Heart left ventricle (tissue), 16 donors: ENCODE measurements around the gene HDAC5. TPM values are rescaled to one million over a fixed set of nuclear protein-coding genes. Genes with fewer than 3 reads are reported as not detected.

Experiments used
- ATAC-seq, 4 donors: fragments of 200-7000 bp; cut with Tn5 transposase; one replicate each; pipeline ENCODE4 v1.9.1; 2020 to 2022; ENCODE audit warnings: moderate library complexity in 4 of 4, mild to moderate bottlenecking in 3 of 4, moderate number of reproducible peaks in 1 of 4
- DNase-seq, 5 donors: peaks; one replicate each; pipeline ENCODE4 v3.0.0-alpha.2; 2020
- H3K27ac ChIP-seq, 12 donors: fragments of 200-600 bp; sonication (generic) in 4 of 12; one replicate each; pipeline versions ENCODE4 v1.5.0 to v1.8.0; 2016 to 2022; ENCODE audit warnings: mild to moderate bottlenecking in 2 of 12
- H3K27me3 ChIP-seq, 9 donors: fragments of 200-600 bp; sonication (generic) in 2 of 9; one replicate each; pipeline versions ENCODE4 v1.5.1 to v1.8.0; 2016 to 2022; ENCODE audit warnings: mild to moderate bottlenecking in 3 of 9
- H3K36me3 ChIP-seq, 9 donors: fragments of 200-600 bp; sonication (generic) in 2 of 9; one replicate each; pipeline versions ENCODE4 v1.5.0 to v1.8.0; 2018 to 2022; ENCODE audit warnings: mild to moderate bottlenecking in 2 of 9
- H3K4me1 ChIP-seq, 12 donors: fragments of 200-600 bp; sonication (generic) in 4 of 12; one replicate each; pipeline versions ENCODE4 v1.5.0 to v1.8.0; 2016 to 2022; ENCODE audit warnings: mild to moderate bottlenecking in 3 of 12
- H3K4me3 ChIP-seq, 12 donors: fragments of 200-600 bp; sonication (generic) in 4 of 12; one replicate each; pipeline versions ENCODE4 v1.5.0 to v1.8.0; 2017 to 2022; ENCODE audit warnings: mild to moderate bottlenecking in 9 of 12, moderate library complexity in 4 of 12
- H3K9me3 ChIP-seq, 12 donors: fragments of 200-600 bp; sonication (generic) in 4 of 12; one replicate each; pipeline versions ENCODE4 v1.5.0 to v1.8.0; 2016 to 2022; ENCODE audit warnings: mild to moderate bottlenecking in 1 of 12
- CTCF ChIP-seq, 12 donors: fragments of 200-600 bp; sonication (generic) in 4 of 12; IDR thresholded peaks; one replicate each; pipeline versions ENCODE4 v1.5.0 to v1.8.0; 2018 to 2022; ENCODE audit warnings: antibody characterized with exemption in 12 of 12, mild to moderate bottlenecking in 5 of 12
- POLR2A ChIP-seq, 2 donors: fragments of 450-650 bp; IDR thresholded peaks; one replicate each; pipeline ENCODE4 v1.6.1; 2017; ENCODE audit warnings: antibody characterized with exemption in 2 of 2, mild to moderate bottlenecking in 2 of 2, moderate library complexity in 2 of 2
- WGBS, 4 donors: extraction: QIAGEN DNeasy Blood & Tissue Kit in 2 of 4; methylation state at CpG; one replicate each; pipeline versions ENCODE4 v1.1.5 to v1.1.7; 2013 to 2018; 5-methylcytosine and 5-hydroxymethylcytosine counted together
- intact Hi-C, 10 donors: fragments of 100-400 bp; cut with DNase I; formaldehyde crosslinking; loops; one replicate each; pipeline versions ENCODE4 v1.11.1 to v1.14.2; 2022
- polyA plus RNA-seq, 2 donors: library from polyadenylated mRNA; stranded (reverse); fragments of 200-250 nt; gene quantifications; one replicate each; pipeline ENCODE4 v1.2.3, GENCODE V29; 2013
- total RNA-seq, 9 donors: library from RNA; depleted of rRNA in 2 of 9; stranded (reverse); fragments of >200 nt in 2 of 9; fragmentation: NEBNext Ultra II Directional in 3 of 9; extraction: Animal tissue kit (Norgen Biotek cat#: 25700) in 3 of 9; gene quantifications; one replicate each; pipeline versions ENCODE4 v1.1.0 to v1.2.4, GENCODE V29; 2016 to 2023
- donor health status: ischemic (EF 13 %, LVEDD 7.1; RV severe dilation, severe dysfunction).
- donor health status: healthy with polysubstance abuse.
- donor health status: DM: no; HTN: yes; CAD: no.
- donor health status: DM: no; HTN: no; CAD: no.
- donor health status: ischemic (EF 25% LVEDD 6.9; RV normal size, moderate dysfunction).
- donor health status: ischemic (EF 25% LVEDD 5.7; RV mildly dilated, moderate dysfunction).
- donor health status: healthy.
- donor health status: DM: yes; HTN: yes; CAD: no.
- donor health status: ischemic (EF 35%, LVEDD 5.7; RV mildly dilated, moderate dysfunction).
- donor health status: nonischemic (EF 11% LVEDD 7.7; RV severe dilation, severe dysfunction).
- donor health status: DM: yes; HTN: yes; CAD: no.
- donor health status: PGD.
- donor health status: ischemic (EF 29% LVEDD 5.4; RV normal size, mild dysfunction).
- donor health status: nonischemic (EF 23%, LVEDD 6.1; RV moderate dilation, normal function).

Gene HDAC5
- total and polyA plus RNA-seq, 11 donors: 54.6 to 283 (median 70.1) TPM

- Histone ChIP-seq H3K4me3 (no peak overlapping the region), H3K4me1 (peaks cover 3 to 37% (median 18%) of the 10 kb centered on the region in 12 donors), H3K9me3 (no peaks in the 10 kb centered on the region), H3K27me3 (no peaks in the 10 kb centered on the region), H3K36me3 (peaks cover 0 to 37% (median 26%) of the 10 kb centered on the region in 9 donors), H3K27ac (no peak overlapping the region)
- 92 to 97% (median 94%) methylated on average over 4 of the region's 4 CpGs for WGBS, 4 donors
- DNase-seq (no peak), ATAC-seq (no peak)
- TF ChIP-seq CTCF (IDR thresholded peaks at IDR 0.05): no peak
- no peak for TF ChIP-seq POLR2A (IDR thresholded peaks at IDR 0.05)
- intact Hi-C loops: loop anchor here in 2 of 10 donors (10.0 kb wide), 1 partner anchor 101 kb away; the partner anchor contains the start of gene PPY (in 2 of the 2)
These were observed 78.0 kb downstream of the HDAC5 start for GRCh38 chr17:44045486-44045885.

- Histone ChIP-seq H3K4me1 (peaks cover 3 to 47% (median 27%) of the 10 kb centered on the region in 12 donors), H3K4me3 (no peak overlapping the region), H3K27ac (peak overlapping the region in 5 of 12 donors; percentile 41 to 80 (median 55)), H3K27me3 (no peaks in the 10 kb centered on the region), H3K9me3 (no peaks in the 10 kb centered on the region), H3K36me3 (peaks cover 0 to 28% (median 18%) of the 10 kb centered on the region in 9 donors)
- intact Hi-C loops: loop anchor here in 6 of 10 donors (5.0 to 10.0 kb wide), 3 partner anchors 37 to 102 kb away; partner anchors contain the start of gene PPY (in 5 of the 6)
- WGBS, 4 donors: 53 to 74% (median 69%) methylated on average over 1 of the region's 1 CpG
- DNase-seq (no peak), ATAC-seq (no peak)
- TF ChIP-seq CTCF (IDR thresholded peaks at IDR 0.05): no peak
These were observed 79.4 kb downstream of the HDAC5 start for GRCh38 chr17:44044071-44044470.

- Histone ChIP-seq H3K4me3 (no peak overlapping the region), H3K9me3 (no peaks in the 10 kb centered on the region), H3K27ac (peak overlapping the region in 7 of 12 donors; percentile 25 to 80 (median 52)), H3K4me1 (peaks cover 3 to 52% (median 30%) of the 10 kb centered on the region in 12 donors), H3K36me3 (peaks cover 0 to 28% (median 16%) of the 10 kb centered on the region in 9 donors), H3K27me3 (no peaks in the 10 kb centered on the region)
- ATAC-seq (peak in 3 of 4 donors; percentile 17 to 79 (median 43)), DNase-seq (peak in 1 of 5 donors; percentile 39)
- TF ChIP-seq POLR2A (IDR thresholded peaks at IDR 0.05) (no peak), CTCF (IDR thresholded peaks at IDR 0.05) (no peak)
- WGBS, 4 donors: 37 to 55% (median 48%) methylated on average over 4 of the region's 4 CpGs
- intact Hi-C loops: loop anchor here in 7 of 10 donors (2.0 to 10.0 kb wide), 4 partner anchors 36 to 101 kb away; partner anchors contain the start of gene PPY (in 5 of the 7)
These were observed 80.2 kb downstream of the HDAC5 start for GRCh38 chr17:44043272-44043696.

GRCh38 chr17:44039829-44040635 lies 83.4 kb downstream of the HDAC5 start:
- TF ChIP-seq CTCF (IDR thresholded peaks at IDR 0.05) (no peak), POLR2A (IDR thresholded peaks at IDR 0.05) (no peak)
- Histone ChIP-seq H3K27me3 (no peaks in the 10 kb centered on the region), H3K9me3 (no peaks in the 10 kb centered on the region), H3K4me3 (no peak overlapping the region), H3K36me3 (peaks cover 0 to 39% (median 31%) of the 10 kb centered on the region in 9 donors), H3K27ac (peak overlapping the region in 7 of 12 donors; percentile 7 to 65 (median 43)), H3K4me1 (peaks cover 3 to 64% (median 32%) of the 10 kb centered on the region in 12 donors)
- ATAC-seq (peak in 2 of 4 donors; percentile 21 to 36), DNase-seq (no peak)
- intact Hi-C loops: loop anchor here in 9 of 10 donors (2.0 to 10.0 kb wide), 5 partner anchors 33 to 98 kb away; partner anchors contain the start of gene PPY (in 5 of the 9)
- WGBS, 4 donors: 48 to 58% (median 54%) methylated on average over 6 of the region's 6 CpGs
